Stimulated activated CD4-positive, alpha-beta T cell treated with anti-CD3 and anti-CD28 coated beads, Interleukin-2, amount 100 ng/mL, for 4 hours (primary cell): ENCODE measurements around the gene ZNF503.

Source experiments
- DNase-seq: peaks from one replicate; pipeline ENCODE4 v3.0.0-alpha.2; 2020; ENCODE audit warnings: low read depth

Gene ZNF503

GRCh38 chr10:75401569-75402485 lies at the start of gene ZNF503:
ZNF503 (minus strand) TSS chr10:75401764; CDS start chr10:75401419, 345 bp downstream.
- DNase-seq, result no peak

GRCh38 chr10:75450644-75451640 lies 49.4 kb upstream of the ZNF503 start:
- no peak for DNase-seq

- DNase-seq, result no peak
Observed at GRCh38 chr10:75450075-75450445, 48.5 kb upstream of the ZNF503 start.

GRCh38 chr10:75449382-75450074 lies 48.0 kb upstream of the ZNF503 start:
- DNase-seq, result no peak

- no peak for DNase-seq
Observed at GRCh38 chr10:75448166-75448565, 46.6 kb upstream of the ZNF503 start.

- no peak for DNase-seq
Observed at GRCh38 chr10:75446508-75446907, 44.9 kb upstream of the ZNF503 start.

GRCh38 chr10:75444781-75445386 lies 43.3 kb upstream of the ZNF503 start:
- DNase-seq, result no peak

GRCh38 chr10:75443362-75443761 lies 41.8 kb upstream of the ZNF503 start:
- DNase-seq, result no peak

GRCh38 chr10:75441682-75442081 lies 40.1 kb upstream of the ZNF503 start:
- no peak for DNase-seq

- no peak for DNase-seq
Observed at GRCh38 chr10:75441196-75441595, 39.6 kb upstream of the ZNF503 start.

GRCh38 chr10:75440271-75440793 lies 38.8 kb upstream of the ZNF503 start:
- DNase-seq, result no peak

- DNase-seq, result no peak
Observed at GRCh38 chr10:75439811-75440210, 38.2 kb upstream of the ZNF503 start.

GRCh38 chr10:75438275-75438674 lies 36.7 kb upstream of the ZNF503 start:
- no peak for DNase-seq

GRCh38 chr10:75437693-75438092 lies 36.1 kb upstream of the ZNF503 start:
- no peak for DNase-seq

- DNase-seq, result no peak
Observed at GRCh38 chr10:75436896-75437295, 35.3 kb upstream of the ZNF503 start.

- no peak for DNase-seq
Observed at GRCh38 chr10:75435291-75435690, 33.7 kb upstream of the ZNF503 start.

- DNase-seq, result no peak
Observed at GRCh38 chr10:75434291-75434690, 32.7 kb upstream of the ZNF503 start.

- DNase-seq, result no peak
Observed at GRCh38 chr10:75433216-75433615, 31.7 kb upstream of the ZNF503 start.

GRCh38 chr10:75432763-75433162 lies 31.2 kb upstream of the ZNF503 start:
- DNase-seq, result no peak

- DNase-seq, result no peak
Observed at GRCh38 chr10:75432176-75432575, 30.6 kb upstream of the ZNF503 start.
